IPS-15b (cell line): Measurements from ENCODE around the gene SH2D4B.

Experiments used
- H3K27me3 ChIP-seq: one replicate; pipeline ENCODE4 v1.6.1; 2013; ENCODE audit warnings: low read length; ENCODE audit not compliant: control insufficient read depth, insufficient read depth
- H3K36me3 ChIP-seq: one replicate; pipeline ENCODE4 v1.6.1; 2013; ENCODE audit warnings: low read length; ENCODE audit not compliant: control insufficient read depth, insufficient read depth
- H3K4me1 ChIP-seq: one replicate; pipeline ENCODE4 v1.6.1; 2013; ENCODE audit warnings: mild to moderate bottlenecking, low read length; ENCODE audit not compliant: control insufficient read depth, insufficient read depth
- H3K4me3 ChIP-seq: one replicate; pipeline ENCODE4 v1.5.1; 2013; ENCODE audit warnings: low read depth, low read length
- H3K9ac ChIP-seq: one replicate; pipeline ENCODE4 v1.6.1; 2013; ENCODE audit warnings: low read depth, mild to moderate bottlenecking, low read length
- H3K9me3 ChIP-seq: one replicate; pipeline ENCODE4 v1.6.1; 2013; ENCODE audit warnings: mild to moderate bottlenecking, low read length; ENCODE audit not compliant: control insufficient read depth, insufficient read depth

The SH2D4B gene

DNA sequence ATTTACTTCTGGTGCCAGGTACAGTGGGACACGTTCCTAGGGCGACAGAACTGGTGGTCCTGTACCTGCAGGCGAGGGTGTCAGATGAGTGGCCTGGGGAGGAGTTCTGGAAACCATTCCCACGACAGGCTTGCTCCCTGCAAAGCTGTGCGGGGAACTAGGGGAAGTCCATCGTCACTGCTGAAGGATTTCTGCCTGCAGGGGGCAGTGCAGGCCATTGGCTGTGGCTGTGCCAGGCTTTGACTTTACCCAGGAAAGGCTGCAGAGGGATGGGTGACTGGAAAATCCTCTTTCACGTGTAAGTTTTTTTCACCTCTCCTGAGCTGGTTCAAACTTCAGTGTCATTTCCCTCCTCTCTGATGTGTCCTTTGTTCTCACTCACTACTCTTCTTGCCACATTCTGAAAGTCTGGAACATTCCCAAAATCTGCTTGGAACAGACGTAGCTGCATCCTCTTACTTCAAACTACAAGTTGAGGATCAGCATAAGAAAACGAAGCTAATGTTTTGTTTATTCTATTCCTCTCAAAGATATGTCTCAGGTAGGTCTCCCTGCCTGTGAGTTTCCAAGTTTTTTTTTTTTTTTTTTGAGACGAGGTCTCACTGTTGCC, 126.5 kb downstream of the SH2D4B start:
- H3K4me1 ChIP-seq, result peaks cover 2% of the 10 kb centered on the region
- H3K9me3 ChIP-seq, result no peaks in the 10 kb centered on the region
- H3K36me3 ChIP-seq, result no peaks in the 10 kb centered on the region
- no peaks in the 10 kb centered on the region for H3K27me3 ChIP-seq
- no peak overlapping the region for H3K4me3 ChIP-seq
- H3K9ac ChIP-seq, result no peak overlapping the region

DNA sequence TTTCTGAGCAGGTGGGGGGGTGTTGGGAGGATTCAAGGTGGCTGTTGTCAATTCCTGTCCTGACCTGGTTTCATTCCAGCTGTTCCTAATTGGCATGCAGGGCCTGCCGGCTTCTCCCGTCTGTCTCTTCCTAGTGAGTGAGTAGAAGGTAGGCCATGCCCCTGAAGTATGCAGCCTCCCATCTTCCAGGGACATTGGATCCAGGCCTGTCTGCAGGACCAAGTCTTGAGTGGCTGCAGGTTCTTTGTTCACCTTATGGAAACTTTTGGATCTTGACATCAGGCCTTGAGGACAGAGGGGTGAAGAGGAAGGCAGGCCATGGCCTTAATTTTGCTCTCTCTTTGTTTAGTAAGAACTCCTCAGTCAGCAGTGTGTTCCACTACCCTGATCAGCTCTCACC, 131.8 kb downstream of the SH2D4B start:
- Histone ChIP-seq H3K4me1 (no peaks in the 10 kb centered on the region), H3K9me3 (no peaks in the 10 kb centered on the region), H3K4me3 (no peak overlapping the region), H3K9ac (no peak overlapping the region), H3K36me3 (no peaks in the 10 kb centered on the region), H3K27me3 (no peaks in the 10 kb centered on the region)

DNA sequence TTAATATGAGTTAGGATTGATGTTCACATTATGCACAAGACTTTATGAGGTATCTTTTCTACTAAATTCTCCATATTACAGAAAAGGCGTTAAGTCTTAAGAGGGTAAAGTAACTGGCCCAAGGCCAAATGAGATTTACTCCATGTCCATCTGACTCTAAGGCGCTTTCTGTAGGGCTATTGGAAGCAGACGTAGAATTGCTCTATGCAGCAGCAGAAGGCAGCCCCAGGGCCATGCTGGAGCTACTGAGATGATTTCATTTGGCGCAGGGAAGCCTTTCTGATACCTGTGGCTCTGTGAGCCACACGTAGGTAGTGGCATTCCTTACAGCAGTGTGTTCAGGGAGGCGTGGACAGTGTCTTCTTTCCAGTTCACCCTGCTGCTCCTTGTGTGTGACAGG, 133.1 kb downstream of the SH2D4B start:
- Histone ChIP-seq H3K36me3 (no peaks in the 10 kb centered on the region), H3K27me3 (no peaks in the 10 kb centered on the region), H3K4me1 (no peaks in the 10 kb centered on the region), H3K4me3 (no peak overlapping the region), H3K9me3 (no peaks in the 10 kb centered on the region), H3K9ac (no peak overlapping the region)

DNA sequence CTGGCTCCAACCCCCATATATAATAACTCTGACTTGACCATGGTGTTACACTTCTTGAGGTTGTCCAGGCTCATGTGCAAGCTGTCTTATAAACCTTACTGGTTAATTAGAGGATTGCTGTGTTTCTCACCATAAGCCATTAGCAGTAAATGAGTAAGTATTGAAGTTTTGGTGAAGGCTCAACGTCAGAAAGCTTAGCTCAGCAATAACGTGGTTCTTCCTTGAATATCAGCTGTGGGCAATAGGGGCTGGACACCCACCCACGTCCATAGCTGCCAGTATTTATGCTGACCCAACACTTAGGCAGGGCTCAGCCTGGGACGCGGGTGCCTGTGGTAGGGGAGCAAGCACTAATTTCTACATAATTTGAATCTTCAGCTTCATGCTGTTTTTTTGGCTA, 134.1 kb downstream of the SH2D4B start:
- H3K4me1 ChIP-seq, result no peaks in the 10 kb centered on the region
- no peak overlapping the region for H3K9ac ChIP-seq
- H3K27me3 ChIP-seq, result no peaks in the 10 kb centered on the region
- H3K4me3 ChIP-seq, result no peak overlapping the region
- no peaks in the 10 kb centered on the region for H3K9me3 ChIP-seq
- no peaks in the 10 kb centered on the region for H3K36me3 ChIP-seq

DNA sequence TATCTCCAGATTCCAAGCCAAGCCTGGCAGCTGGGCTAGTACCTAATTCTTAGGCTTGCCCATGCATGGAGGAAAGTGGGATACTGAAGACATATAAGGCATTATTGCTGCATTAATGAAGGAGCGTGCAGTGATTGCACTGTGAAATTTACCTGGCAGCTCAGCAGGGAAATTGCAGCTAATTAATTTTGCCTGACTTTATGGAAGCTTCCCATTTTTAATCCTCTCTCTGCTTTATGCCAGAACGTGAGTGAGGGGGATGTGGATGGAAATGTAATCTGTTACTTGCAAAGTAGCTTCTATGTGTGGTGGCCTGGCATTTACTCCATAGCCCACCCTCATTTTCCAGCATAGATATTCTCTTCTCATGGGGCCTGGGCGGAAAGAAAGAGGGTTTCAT, 134.9 kb downstream of the SH2D4B start:
- H3K9me3 ChIP-seq, result no peaks in the 10 kb centered on the region
- no peaks in the 10 kb centered on the region for H3K27me3 ChIP-seq
- no peak overlapping the region for H3K9ac ChIP-seq
- H3K4me1 ChIP-seq, result no peaks in the 10 kb centered on the region
- no peak overlapping the region for H3K4me3 ChIP-seq
- H3K36me3 ChIP-seq, result no peaks in the 10 kb centered on the region

DNA sequence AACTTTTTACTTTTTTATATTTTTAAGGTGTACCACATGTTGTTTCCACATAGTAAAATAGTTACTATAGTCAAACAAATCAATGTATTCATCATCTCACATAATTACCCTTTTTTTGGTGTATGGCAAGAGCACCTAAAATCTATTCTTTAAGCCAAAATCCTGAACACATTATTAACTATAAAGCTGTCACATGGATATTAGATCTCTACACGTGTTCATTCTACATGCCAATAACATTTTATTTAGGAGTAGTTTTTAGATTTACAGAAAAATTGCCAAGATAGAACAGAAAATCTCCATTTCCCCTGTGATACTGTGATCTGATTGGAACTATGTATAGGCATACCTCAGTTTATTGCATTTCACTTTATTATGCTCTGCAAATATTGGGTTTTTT, 137.1 kb downstream of the SH2D4B start:
- Histone ChIP-seq H3K36me3 (no peaks in the 10 kb centered on the region), H3K4me1 (no peaks in the 10 kb centered on the region), H3K4me3 (no peak overlapping the region), H3K27me3 (no peaks in the 10 kb centered on the region), H3K9ac (no peak overlapping the region), H3K9me3 (no peaks in the 10 kb centered on the region)

DNA sequence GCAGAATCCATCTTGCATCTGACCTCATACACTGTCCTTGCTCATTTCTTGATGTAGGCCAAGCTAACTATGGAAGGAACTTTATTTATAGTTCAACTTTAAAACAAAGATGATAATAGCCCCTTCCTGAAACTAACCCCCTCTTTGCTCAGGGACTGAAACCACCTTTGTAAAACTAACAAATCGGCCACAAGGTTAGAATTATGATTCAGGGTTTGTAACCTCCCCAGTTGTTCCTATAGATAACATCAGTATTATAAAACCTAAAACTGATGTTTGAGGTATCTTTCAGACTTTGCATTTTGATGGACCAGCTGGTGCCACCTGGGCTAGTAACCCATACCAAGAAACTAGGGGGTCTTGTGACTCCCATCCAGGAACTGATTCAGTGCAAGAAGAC, 143.4 kb downstream of the SH2D4B start:
- H3K9ac ChIP-seq, result no peak overlapping the region
- H3K36me3 ChIP-seq, result no peaks in the 10 kb centered on the region
- no peaks in the 10 kb centered on the region for H3K27me3 ChIP-seq
- H3K4me1 ChIP-seq, result no peaks in the 10 kb centered on the region
- H3K4me3 ChIP-seq, result no peak overlapping the region
- H3K9me3 ChIP-seq, result no peaks in the 10 kb centered on the region

DNA sequence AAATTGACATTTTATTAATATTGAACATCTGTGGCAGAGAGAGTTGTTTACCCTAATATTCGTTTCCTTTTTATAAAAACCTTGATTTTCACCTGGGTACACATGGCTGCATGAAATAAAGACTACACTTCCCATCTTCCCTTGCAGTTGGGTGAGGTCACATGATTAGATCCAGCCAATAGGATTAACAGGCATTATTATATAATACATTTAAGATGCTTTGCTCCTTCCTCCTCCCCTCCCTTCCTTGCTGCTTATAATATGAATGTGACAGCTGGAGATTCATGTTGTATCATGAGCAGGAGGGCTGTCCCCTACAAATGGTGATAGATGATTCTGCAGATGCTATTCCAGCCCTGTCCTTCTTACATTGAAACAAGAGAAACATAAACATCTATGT, 146.6 kb downstream of the SH2D4B start:
- H3K36me3 ChIP-seq, result no peaks in the 10 kb centered on the region
- no peak overlapping the region for H3K9ac ChIP-seq
- no peaks in the 10 kb centered on the region for H3K4me1 ChIP-seq
- no peaks in the 10 kb centered on the region for H3K27me3 ChIP-seq
- no peaks in the 10 kb centered on the region for H3K9me3 ChIP-seq
- no peak overlapping the region for H3K4me3 ChIP-seq

DNA sequence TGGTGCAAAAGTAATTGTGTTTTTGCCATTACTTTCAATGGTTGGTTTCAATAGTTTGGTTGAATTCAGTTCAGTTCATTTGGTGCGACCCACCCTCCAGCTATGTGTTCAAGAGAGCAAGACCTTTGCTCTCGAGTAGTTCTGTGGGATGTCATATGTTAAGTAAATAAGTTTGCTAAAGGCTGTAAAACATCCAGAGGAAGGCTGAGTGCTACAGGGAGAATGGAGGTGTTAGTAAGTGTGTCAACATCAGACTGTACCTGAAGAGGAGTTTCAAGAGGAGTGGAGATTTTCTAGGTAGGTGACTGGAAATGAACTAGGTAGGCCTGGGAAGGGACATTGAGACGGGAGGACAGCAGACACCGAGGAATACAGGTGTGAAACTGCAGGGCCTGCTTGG, 147.7 kb downstream of the SH2D4B start:
- H3K36me3 ChIP-seq, result no peaks in the 10 kb centered on the region
- no peaks in the 10 kb centered on the region for H3K4me1 ChIP-seq
- no peaks in the 10 kb centered on the region for H3K9me3 ChIP-seq
- no peaks in the 10 kb centered on the region for H3K27me3 ChIP-seq
- H3K4me3 ChIP-seq, result no peak overlapping the region
- H3K9ac ChIP-seq, result no peak overlapping the region

DNA sequence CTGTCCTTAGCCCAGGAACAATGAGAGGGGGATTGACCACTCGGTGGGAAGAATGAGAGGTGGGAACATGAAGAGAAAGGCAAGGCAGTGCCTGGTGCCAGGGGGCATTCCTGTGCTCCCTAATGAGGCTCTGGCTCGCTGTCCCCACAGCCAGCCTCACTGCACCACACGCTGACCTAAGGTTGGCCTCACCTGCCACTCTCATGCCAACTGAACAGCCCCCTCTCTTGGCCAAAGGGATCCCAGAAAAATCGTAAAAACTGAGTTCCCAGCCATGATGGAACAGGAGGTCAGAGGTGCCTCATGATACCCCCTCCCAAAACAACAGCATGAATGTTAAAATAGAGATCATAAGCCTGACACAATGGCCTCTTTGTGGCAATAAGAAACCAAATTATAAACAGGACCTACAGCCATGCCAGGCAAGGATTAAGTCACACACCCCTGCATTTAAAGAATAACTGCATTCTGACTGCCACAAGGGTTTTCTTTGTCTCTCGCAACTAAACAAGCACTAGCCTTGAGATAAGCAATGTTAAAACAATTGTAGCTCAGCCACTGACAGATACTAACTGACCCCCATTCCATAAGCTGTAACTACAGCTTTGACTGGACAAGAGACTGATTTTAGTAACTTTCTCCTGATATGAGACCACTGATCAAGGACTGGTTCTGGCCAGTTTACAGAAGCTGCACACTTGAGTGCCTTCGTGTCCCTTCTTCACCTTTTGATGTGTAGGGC, 149.2 kb downstream of the SH2D4B start:
- H3K4me3 ChIP-seq, result no peak overlapping the region
- no peaks in the 10 kb centered on the region for H3K36me3 ChIP-seq
- no peaks in the 10 kb centered on the region for H3K4me1 ChIP-seq
- H3K27me3 ChIP-seq, result no peaks in the 10 kb centered on the region
- H3K9ac ChIP-seq, result no peak overlapping the region
- H3K9me3 ChIP-seq, result no peaks in the 10 kb centered on the region

DNA sequence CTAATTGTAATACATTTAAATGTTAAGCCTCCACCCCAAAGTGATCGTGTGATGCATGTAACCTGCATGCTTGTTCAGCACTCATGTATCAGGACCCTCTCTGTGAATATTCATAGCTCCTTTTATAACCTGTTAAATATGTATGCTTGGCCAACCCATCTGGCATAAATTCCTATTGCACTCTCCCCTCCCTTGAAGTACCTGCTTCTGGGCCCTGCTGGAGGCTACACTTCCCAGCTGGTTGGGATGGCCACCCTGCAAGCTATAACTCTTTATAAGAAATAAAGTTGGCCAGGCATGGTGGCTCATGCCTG, 149.7 kb downstream of the SH2D4B start:
- Histone ChIP-seq H3K4me3 (no peak overlapping the region), H3K4me1 (no peaks in the 10 kb centered on the region), H3K9ac (no peak overlapping the region), H3K9me3 (no peaks in the 10 kb centered on the region), H3K36me3 (no peaks in the 10 kb centered on the region), H3K27me3 (no peaks in the 10 kb centered on the region)

DNA sequence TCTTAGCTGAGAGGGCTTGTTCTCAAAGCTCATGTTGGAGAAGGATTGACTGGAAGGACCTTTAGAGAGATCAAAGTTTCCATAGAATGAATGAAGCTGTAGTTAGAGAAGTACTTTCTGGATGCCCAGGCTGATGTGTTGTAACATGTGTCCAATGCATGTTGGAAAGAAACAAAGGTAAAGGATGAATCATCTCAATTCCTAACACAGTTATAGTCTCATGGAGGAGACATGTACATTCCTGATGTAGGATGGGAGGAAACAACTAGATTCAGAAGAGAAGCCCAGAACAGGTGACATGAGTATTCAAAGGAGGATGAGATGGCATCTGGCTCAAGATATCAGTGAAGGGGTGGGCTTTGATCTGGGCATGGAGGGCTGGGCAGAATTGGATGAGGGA, 152.7 kb downstream of the SH2D4B start:
- no peaks in the 10 kb centered on the region for H3K27me3 ChIP-seq
- no peak overlapping the region for H3K4me3 ChIP-seq
- H3K9ac ChIP-seq, result no peak overlapping the region
- H3K9me3 ChIP-seq, result no peaks in the 10 kb centered on the region
- H3K4me1 ChIP-seq, result no peaks in the 10 kb centered on the region
- H3K36me3 ChIP-seq, result no peaks in the 10 kb centered on the region
